Breast epithelium (tissue), 3 donors: ENCODE measurements around the gene THRSP.

ENCODE experiments used
- POLR2A ChIP-seq: fragments of 450-650 bp; IDR thresholded peaks from one replicate; pipeline ENCODE4 v1.6.1; 2016; ENCODE audit warnings: antibody characterized with exemption, mild to moderate bottlenecking, moderate library complexity
- POLR2AphosphoS5 ChIP-seq, 3 donors: sonication (generic); formaldehyde crosslinking; IDR thresholded peaks; one replicate each; pipeline ENCODE4 v1.6.1; 2017; ENCODE audit warnings: antibody characterized with exemption in 3 of 3
- TF ChIP-seq, protein P1 (sequence below), 3 donors: fragments of 450-650 bp; IDR thresholded peaks; one replicate each; pipeline ENCODE4 v1.5.1; 2016 to 2017; ENCODE audit warnings: antibody characterized with exemption in 3 of 3, mild to moderate bottlenecking in 3 of 3, moderate library complexity in 3 of 3

DNA sequence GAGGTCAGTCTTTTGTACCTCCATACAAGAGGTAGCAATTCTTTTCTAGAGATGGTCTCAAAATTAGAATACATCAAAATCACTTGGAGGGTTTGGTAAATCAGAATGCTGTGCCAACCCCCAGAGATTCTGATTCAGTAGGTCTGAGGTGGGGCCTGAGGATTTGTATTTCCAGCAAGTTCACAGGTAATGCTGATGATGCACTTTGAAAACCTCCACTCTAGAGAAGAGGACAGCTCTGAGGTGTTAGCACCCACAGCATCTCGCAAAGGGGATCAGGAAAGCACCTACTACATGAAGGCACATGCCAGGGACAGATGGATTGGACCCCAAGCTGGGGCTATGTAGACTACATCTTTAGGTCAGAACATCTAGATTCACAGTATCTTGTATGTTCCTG, 47.8 kb upstream of the THRSP start:
- TF ChIP-seq POLR2A (no peak), POLR2AphosphoS5 (IDR thresholded peaks at IDR 0.05) (no peak)
- TF ChIP-seq, protein P1, sequence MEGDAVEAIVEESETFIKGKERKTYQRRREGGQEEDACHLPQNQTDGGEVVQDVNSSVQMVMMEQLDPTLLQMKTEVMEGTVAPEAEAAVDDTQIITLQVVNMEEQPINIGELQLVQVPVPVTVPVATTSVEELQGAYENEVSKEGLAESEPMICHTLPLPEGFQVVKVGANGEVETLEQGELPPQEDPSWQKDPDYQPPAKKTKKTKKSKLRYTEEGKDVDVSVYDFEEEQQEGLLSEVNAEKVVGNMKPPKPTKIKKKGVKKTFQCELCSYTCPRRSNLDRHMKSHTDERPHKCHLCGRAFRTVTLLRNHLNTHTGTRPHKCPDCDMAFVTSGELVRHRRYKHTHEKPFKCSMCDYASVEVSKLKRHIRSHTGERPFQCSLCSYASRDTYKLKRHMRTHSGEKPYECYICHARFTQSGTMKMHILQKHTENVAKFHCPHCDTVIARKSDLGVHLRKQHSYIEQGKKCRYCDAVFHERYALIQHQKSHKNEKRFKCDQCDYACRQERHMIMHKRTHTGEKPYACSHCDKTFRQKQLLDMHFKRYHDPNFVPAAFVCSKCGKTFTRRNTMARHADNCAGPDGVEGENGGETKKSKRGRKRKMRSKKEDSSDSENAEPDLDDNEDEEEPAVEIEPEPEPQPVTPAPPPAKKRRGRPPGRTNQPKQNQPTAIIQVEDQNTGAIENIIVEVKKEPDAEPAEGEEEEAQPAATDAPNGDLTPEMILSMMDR (IDR thresholded peaks at IDR 0.05) = no peak
